SK-N-MC (cell line): ENCODE results near the gene HENMT1.
"Not testable (repeated sequence)": the region's sequence is repeated elsewhere in the genome, so short reads cannot be mapped to it uniquely, and the experiment has no call there.

Experiments used
- DNase-seq: peaks from one replicate; pipeline ENCODE4 v3.0.0-alpha.2; 2011; ENCODE audit warnings: low read depth, low spot score
- H3K27ac ChIP-seq: fragments of 200-600 bp; sonication (generic); 2 replicates; pipeline ENCODE4 v1.5.1; 2016; ENCODE audit warnings: mixed run types
- H3K36me3 ChIP-seq: fragments of 200-600 bp; sonication (generic); 2 replicates; pipeline ENCODE4 v1.6.1; 2017; ENCODE audit warnings: antibody characterized with exemption, low read length, mixed read lengths; ENCODE audit not compliant: insufficient read depth
- H3K4me3 ChIP-seq: fragments of 200-600 bp; sonication (generic); 2 replicates; pipeline ENCODE4 v1.5.1; 2016
- H3K9ac ChIP-seq: fragments of 200-600 bp; sonication (generic); 2 replicates; pipeline ENCODE4 v1.8.0; 2017; ENCODE audit warnings: mixed run types, mixed read lengths; ENCODE audit not compliant: insufficient read length
- H3K9me3 ChIP-seq: fragments of 200-600 bp; sonication (generic); 2 replicates; pipeline ENCODE4 v1.6.1; 2017; ENCODE audit warnings: low read depth, mild to moderate bottlenecking, antibody characterized with exemption, low read length, moderate library complexity, mixed read lengths
- EZH2 ChIP-seq: fragments of 200-600 bp; sonication (generic); IDR thresholded peaks from one replicate; pipeline ENCODE4 v1.6.1; 2017; ENCODE audit warnings: antibody characterized with exemption
- FOXP2 ChIP-seq: optimal IDR thresholded peaks from 2 replicates; pipeline ENCODE3; 2011; ENCODE audit warnings: mild to moderate bottlenecking, moderate library complexity; ENCODE audit not compliant: insufficient read depth; ENCODE audit errors: extremely low read length, control extremely low read depth
- POLR2AphosphoS5 ChIP-seq: IDR thresholded peaks from 2 replicates; pipeline ENCODE4 v1.6.1; 2012; ENCODE audit warnings: mild to moderate bottlenecking, low read depth, low read length, borderline replicate concordance

The HENMT1 gene

DNA sequence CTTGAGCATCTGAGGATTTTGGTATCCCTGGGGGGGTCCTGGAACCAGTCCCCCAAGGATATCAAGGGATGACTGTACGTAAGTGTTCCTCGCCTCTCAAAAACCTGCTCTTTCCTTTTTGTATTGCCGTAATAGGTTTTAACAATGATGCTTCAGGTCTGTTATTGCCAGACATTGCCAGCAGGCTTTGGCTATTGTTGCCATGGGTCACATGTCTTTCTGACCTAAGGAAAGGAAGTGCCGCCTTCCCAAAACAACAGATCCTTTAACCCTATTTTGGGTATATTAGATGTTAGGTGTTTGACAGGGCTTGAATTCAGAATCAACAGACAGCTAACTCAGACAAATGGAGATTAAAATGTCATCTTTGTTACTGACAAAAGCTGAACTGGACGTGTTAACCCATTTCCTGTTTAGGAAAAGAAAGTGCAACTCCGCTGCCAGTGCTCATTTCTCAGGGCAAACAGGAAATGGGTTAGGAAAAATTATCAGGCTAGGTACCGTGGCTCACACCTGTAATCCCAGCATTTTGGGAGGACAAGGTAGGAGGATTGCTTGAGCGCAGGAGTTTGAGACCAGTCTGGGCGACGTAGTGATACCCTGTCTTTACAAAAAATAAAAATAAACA, 18.8 kb upstream of the HENMT1 start:
- Histone ChIP-seq H3K27ac (no peak overlapping the region), H3K9me3 (no peaks in the 10 kb centered on the region), H3K4me3 (no peak overlapping the region), H3K9ac (no peak overlapping the region), H3K36me3 (no peaks in the 10 kb centered on the region)
- TF ChIP-seq FOXP2 (no peak), EZH2 (no peak), POLR2AphosphoS5 (no peak)
- DNase-seq = no peak

DNA sequence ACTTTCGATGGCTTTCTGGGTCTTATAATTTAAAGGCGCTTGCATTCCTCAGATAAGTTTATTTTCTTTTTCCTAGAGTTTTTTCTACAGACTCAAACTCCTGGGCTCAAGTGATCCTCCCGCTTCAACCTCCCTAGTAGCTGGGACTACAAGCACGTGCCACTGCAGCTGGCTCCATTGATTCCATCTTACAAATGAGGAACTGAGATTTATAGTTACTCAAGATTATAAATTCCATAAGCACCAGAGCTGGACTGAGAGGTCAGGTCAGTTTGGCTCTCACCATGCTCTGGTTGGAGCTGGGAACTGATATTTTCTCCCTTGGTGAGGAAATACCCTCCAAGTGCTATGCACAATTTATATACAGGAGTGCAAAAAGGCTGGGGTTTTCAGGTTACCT, 17.8 kb upstream of the HENMT1 start:
- Histone ChIP-seq H3K36me3 (no peaks in the 10 kb centered on the region), H3K9me3 (no peaks in the 10 kb centered on the region), H3K4me3 (no peak overlapping the region), H3K27ac (no peak overlapping the region), H3K9ac (no peak overlapping the region)
- no peak for DNase-seq
- no peak for TF ChIP-seq POLR2AphosphoS5
- TF ChIP-seq FOXP2 = no peak
- TF ChIP-seq EZH2 = no peak

- Histone ChIP-seq H3K9me3 (no peaks in the 10 kb centered on the region), H3K4me3 (no peak overlapping the region), H3K27ac (no peak overlapping the region), H3K9ac (no peak overlapping the region), H3K36me3 (no peaks in the 10 kb centered on the region)
- TF ChIP-seq EZH2 (no peak), POLR2AphosphoS5 (no peak), FOXP2 (no peak)
- no peak for DNase-seq
Observed at GRCh38 chr1:108671143-108671542, 10.2 kb upstream of the HENMT1 start.

DNA sequence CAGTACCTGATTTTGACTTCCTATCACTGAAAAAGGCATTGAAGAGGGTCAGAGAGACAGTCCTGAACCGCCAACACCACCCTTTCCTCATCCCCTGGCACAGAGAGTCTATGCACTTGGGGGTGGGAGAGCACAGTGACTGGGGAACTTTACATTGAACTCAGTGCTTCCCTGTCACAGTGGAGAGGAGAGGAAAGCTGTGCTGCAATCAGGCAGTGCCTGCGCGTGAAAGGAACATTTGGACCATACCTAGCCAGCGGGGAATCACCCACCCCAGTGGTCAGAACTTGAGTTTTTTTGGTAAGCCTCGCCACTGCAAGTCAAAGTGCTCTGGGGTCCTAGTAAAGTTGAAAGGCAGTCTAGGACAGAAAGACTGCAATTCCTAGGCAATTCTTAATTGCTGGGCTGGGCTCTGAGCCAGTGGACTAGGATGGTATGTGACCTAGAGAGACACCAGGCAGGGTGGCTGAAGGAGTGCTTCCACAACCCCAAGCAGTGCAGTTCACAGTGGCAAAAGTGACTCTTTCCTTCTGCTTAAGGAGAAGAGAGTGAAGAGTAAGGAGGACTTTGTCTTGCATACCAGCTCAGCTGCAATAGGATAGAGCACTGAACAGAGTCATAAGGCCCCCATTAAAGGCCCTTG, 9.4 kb upstream of the HENMT1 start:
- H3K4me3 ChIP-seq = no peak overlapping the region
- no peak for DNase-seq

GRCh38 chr1:108669679-108670078, 8.8 kb upstream of the HENMT1 start:
- H3K36me3 ChIP-seq = no peaks in the 10 kb centered on the region
- H3K4me3 ChIP-seq = no peak overlapping the region
- H3K9me3 ChIP-seq = no peaks in the 10 kb centered on the region
- no peak overlapping the region for H3K27ac ChIP-seq
- no peak overlapping the region for H3K9ac ChIP-seq
- TF ChIP-seq POLR2AphosphoS5 (no peak), EZH2 (no peak), FOXP2 (no peak)
- no peak for DNase-seq

More for the DNA sequence above, 9.4 kb upstream of the HENMT1 start:
- H3K9ac ChIP-seq = no peak overlapping the region
- no peak overlapping the region for H3K27ac ChIP-seq
- no peaks in the 10 kb centered on the region for H3K9me3 ChIP-seq
- TF ChIP-seq EZH2 (no peak), FOXP2 (no peak), POLR2AphosphoS5 (no peak)
- no peaks in the 10 kb centered on the region for H3K36me3 ChIP-seq

GRCh38 chr1:108668777-108669176, 7.9 kb upstream of the HENMT1 start:
- H3K9ac ChIP-seq = no peak overlapping the region
- H3K4me3 ChIP-seq = no peak overlapping the region
- H3K27ac ChIP-seq = no peak overlapping the region
- TF ChIP-seq FOXP2 = no peak
- TF ChIP-seq POLR2AphosphoS5 = no peak
- TF ChIP-seq EZH2 = no peak
- DNase-seq = no peak
- no peaks in the 10 kb centered on the region for H3K9me3 ChIP-seq
- no peaks in the 10 kb centered on the region for H3K36me3 ChIP-seq

DNA sequence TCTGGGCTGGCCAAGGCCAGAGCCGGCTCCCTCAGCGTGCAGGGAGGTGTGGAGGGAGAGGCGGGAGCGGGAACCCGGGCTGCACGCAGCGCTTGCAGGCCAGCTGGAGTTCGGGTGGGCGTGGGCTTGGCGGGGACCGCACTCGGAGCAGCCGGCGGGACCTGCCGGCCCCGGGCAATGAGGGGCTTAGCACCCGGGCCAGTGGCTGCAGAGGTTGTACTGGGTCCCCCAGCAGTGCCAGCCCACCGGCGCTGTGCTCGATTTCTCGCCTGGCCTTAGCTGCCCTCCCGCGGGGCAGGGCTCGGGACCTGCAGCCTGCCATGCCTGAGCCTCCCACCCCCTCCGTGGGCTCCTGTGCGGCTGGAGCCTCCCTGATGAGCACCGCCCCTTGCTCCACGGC, 6.5 kb upstream of the HENMT1 start:
- H3K9me3 ChIP-seq, H3K27ac ChIP-seq: not testable (repeated sequence)

DNA sequence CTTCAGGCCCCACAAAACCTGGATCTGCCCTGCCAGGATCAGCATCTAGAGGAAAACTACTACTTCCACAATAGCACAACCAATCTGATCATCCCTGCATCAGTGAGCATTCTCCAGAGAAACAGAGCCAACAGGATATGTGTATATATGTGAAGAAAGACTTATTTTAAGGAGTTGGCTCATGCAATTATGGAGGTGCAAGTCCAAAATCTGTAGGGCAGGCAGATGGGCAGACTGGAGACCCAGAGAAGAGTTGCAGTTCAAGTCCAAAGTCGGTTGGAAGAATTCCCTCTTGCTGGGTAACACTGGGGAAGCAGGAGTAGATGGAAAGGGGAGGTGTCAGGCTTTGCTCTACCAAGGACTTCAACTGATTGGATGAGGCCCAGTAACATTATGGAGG, 4.9 kb upstream of the HENMT1 start:
- no peak overlapping the region for H3K4me3 ChIP-seq
- no peak for TF ChIP-seq EZH2
- no peak for TF ChIP-seq POLR2AphosphoS5
- TF ChIP-seq FOXP2 = no peak
- no peaks in the 10 kb centered on the region for H3K36me3 ChIP-seq
- H3K9me3 ChIP-seq = no peaks in the 10 kb centered on the region
- no peak overlapping the region for H3K27ac ChIP-seq
- no peak for DNase-seq
- no peak overlapping the region for H3K9ac ChIP-seq

More for the DNA sequence above, 6.5 kb upstream of the HENMT1 start:
- not testable (repeated sequence) for H3K36me3 ChIP-seq, DNase-seq, H3K9ac ChIP-seq, H3K4me3 ChIP-seq

- Histone ChIP-seq H3K36me3 (no peaks in the 10 kb centered on the region), H3K9me3 (no peaks in the 10 kb centered on the region), H3K4me3 (no peak overlapping the region), H3K27ac (no peak overlapping the region), H3K9ac (no peak overlapping the region)
- no peak for DNase-seq
- no peak for TF ChIP-seq EZH2
- TF ChIP-seq POLR2AphosphoS5 = no peak
- no peak for TF ChIP-seq FOXP2
Observed at GRCh38 chr1:108665067-108665466, 4.2 kb upstream of the HENMT1 start.
